ENCODE results near the gene FAM20C.

DNA sequence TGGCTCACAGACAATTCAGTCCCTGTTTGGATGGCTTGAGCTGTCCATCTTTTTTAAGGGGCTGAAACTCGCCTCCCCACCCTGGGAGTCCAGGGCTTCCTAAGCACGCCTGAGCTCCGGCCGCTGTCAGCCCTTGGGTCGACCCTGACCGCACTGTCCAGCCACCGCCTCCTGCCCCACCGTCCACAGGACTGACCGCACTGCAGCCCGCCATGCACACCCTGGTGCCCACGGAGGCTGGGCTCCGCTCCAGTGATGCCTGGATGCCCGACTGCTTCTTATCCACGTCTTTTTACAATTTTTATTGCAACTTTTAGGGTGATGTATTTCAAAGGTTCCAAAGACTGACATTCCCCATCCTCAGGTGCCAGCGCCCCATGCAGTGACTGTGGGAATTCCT lies 58.2 kb downstream of the FAM20C start:
- TF ChIP-seq, protein P1, sequence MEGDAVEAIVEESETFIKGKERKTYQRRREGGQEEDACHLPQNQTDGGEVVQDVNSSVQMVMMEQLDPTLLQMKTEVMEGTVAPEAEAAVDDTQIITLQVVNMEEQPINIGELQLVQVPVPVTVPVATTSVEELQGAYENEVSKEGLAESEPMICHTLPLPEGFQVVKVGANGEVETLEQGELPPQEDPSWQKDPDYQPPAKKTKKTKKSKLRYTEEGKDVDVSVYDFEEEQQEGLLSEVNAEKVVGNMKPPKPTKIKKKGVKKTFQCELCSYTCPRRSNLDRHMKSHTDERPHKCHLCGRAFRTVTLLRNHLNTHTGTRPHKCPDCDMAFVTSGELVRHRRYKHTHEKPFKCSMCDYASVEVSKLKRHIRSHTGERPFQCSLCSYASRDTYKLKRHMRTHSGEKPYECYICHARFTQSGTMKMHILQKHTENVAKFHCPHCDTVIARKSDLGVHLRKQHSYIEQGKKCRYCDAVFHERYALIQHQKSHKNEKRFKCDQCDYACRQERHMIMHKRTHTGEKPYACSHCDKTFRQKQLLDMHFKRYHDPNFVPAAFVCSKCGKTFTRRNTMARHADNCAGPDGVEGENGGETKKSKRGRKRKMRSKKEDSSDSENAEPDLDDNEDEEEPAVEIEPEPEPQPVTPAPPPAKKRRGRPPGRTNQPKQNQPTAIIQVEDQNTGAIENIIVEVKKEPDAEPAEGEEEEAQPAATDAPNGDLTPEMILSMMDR (IDR thresholded peaks at IDR 0.05) = no peak
- no peak for TF ChIP-seq POLR2A (IDR thresholded peaks at IDR 0.05)

All from upper lobe of left lung (tissue), 4 donors.